ENCODE measurements around the gene MN1. TPM values are rescaled to one million over a fixed set of nuclear protein-coding genes. Genes with fewer than 3 reads are reported as not detected.

Gene MN1
- total RNA-seq, 1 donor from 2014 or later, result 5.9 TPM

- TF ChIP-seq CTCF (IDR thresholded peaks at IDR 0.05; ENCODE audit: unreplicated experiment), result no peak
- Mint-ChIP-seq H3K36me3 (ENCODE audit: insufficient read depth) (peaks cover 13% of the 10 kb centered on the region), H3K9me3 (ENCODE audit: low read depth) (no peaks in the 10 kb centered on the region), H3K4me3 (ENCODE audit: low read depth) (no peak overlapping the region), H3K27me3 (no peaks in the 10 kb centered on the region), H3K27ac (no peak overlapping the region), H3K4me1 (ENCODE audit: low read depth) (peaks cover 11% of the 10 kb centered on the region)
- DNase-seq (ENCODE audit: low spot score, unreplicated experiment), result no peak
These were observed 44.1 kb upstream of the MN1 start for GRCh38 chr22:27845644-27846043.

GRCh38 chr22:27844656-27845591, 43.4 kb upstream of the MN1 start:
- H3K36me3 Mint-ChIP-seq (ENCODE audit: insufficient read depth), result peaks cover 9% of the 10 kb centered on the region
- H3K27ac Mint-ChIP-seq, result no peak overlapping the region
- no peak for TF ChIP-seq CTCF (IDR thresholded peaks at IDR 0.05; ENCODE audit: unreplicated experiment)
- DNase-seq (ENCODE audit: low spot score, unreplicated experiment), result no peak
- no peaks in the 10 kb centered on the region for H3K27me3 Mint-ChIP-seq
- no peaks in the 10 kb centered on the region for H3K9me3 Mint-ChIP-seq (ENCODE audit: low read depth)
- H3K4me1 Mint-ChIP-seq (ENCODE audit: low read depth), result peaks cover 5% of the 10 kb centered on the region
- H3K4me3 Mint-ChIP-seq (ENCODE audit: low read depth), result no peak overlapping the region

GRCh38 chr22:27844256-27844655, 42.7 kb upstream of the MN1 start:
- Mint-ChIP-seq H3K4me1 (ENCODE audit: low read depth) (peaks cover 3% of the 10 kb centered on the region), H3K36me3 (ENCODE audit: insufficient read depth) (peaks cover 8% of the 10 kb centered on the region), H3K9me3 (ENCODE audit: low read depth) (no peaks in the 10 kb centered on the region), H3K27ac (no peak overlapping the region), H3K27me3 (no peaks in the 10 kb centered on the region), H3K4me3 (ENCODE audit: low read depth) (no peak overlapping the region)
- no peak for DNase-seq (ENCODE audit: low spot score, unreplicated experiment)
- no peak for TF ChIP-seq CTCF (IDR thresholded peaks at IDR 0.05; ENCODE audit: unreplicated experiment)

- no peak for DNase-seq (ENCODE audit: low spot score, unreplicated experiment)
- Mint-ChIP-seq H3K4me1 (ENCODE audit: low read depth) (peaks cover 3% of the 10 kb centered on the region), H3K9me3 (ENCODE audit: low read depth) (no peaks in the 10 kb centered on the region), H3K27me3 (no peaks in the 10 kb centered on the region), H3K36me3 (ENCODE audit: insufficient read depth) (peaks cover 8% of the 10 kb centered on the region), H3K4me3 (ENCODE audit: low read depth) (no peak overlapping the region), H3K27ac (no peak overlapping the region)
- no peak for TF ChIP-seq CTCF (IDR thresholded peaks at IDR 0.05; ENCODE audit: unreplicated experiment)
These were observed 41.9 kb upstream of the MN1 start for GRCh38 chr22:27843441-27843840.

GRCh38 chr22:27842669-27843431, 41.3 kb upstream of the MN1 start:
- Mint-ChIP-seq H3K4me3 (ENCODE audit: low read depth) (no peak overlapping the region), H3K36me3 (ENCODE audit: insufficient read depth) (peaks cover 6% of the 10 kb centered on the region), H3K27me3 (no peaks in the 10 kb centered on the region), H3K27ac (no peak overlapping the region), H3K9me3 (ENCODE audit: low read depth) (peaks cover under 1% of the 10 kb centered on the region), H3K4me1 (ENCODE audit: low read depth) (peaks cover 3% of the 10 kb centered on the region)
- no peak for TF ChIP-seq CTCF (IDR thresholded peaks at IDR 0.05; ENCODE audit: unreplicated experiment)
- no peak for DNase-seq (ENCODE audit: low spot score, unreplicated experiment)
